H1 (cell line): ENCODE results near the gene NPAT. TPM values are rescaled to one million over a fixed set of nuclear protein-coding genes. Genes with fewer than 3 reads are reported as not detected.

ENCODE experiments used
- CTCF ChIA-PET: fragments of 300-600 bp; sonication (Branson Sonifier 250); formaldehyde crosslinking; loops from one replicate; lab custom pipeline; 2021; ENCODE audit not compliant: partially characterized antibody; lab: Charles Lee
- POLR2A ChIA-PET: fragments of 300-600 bp; sonication (Branson Sonifier 250); formaldehyde crosslinking; loops from one replicate; lab custom pipeline; 2021; ENCODE audit warnings: inconsistent platforms; ENCODE audit not compliant: partially characterized antibody; lab: Charles Lee
- DNase-seq, 2 experiments: peaks; one replicate each; pipeline versions ENCODE4 v3.0.0 to v3.0.0-alpha.2; 2010 to 2022; ENCODE audit warnings: low spot score in 2 of 2, low read depth in 1 of 2, mixed read lengths in 1 of 2
- FAIRE-seq: peaks from 2 replicates; lab custom pipeline; 2011; peaks lifted over from hg19 to GRCh38; lab: Jason Lieb, UNC
- H2AFZ ChIP-seq: 2 replicates; pipeline ENCODE4 v1.8.1; 2012; ENCODE audit warnings: low read length, inconsistent platforms
- H2AK5ac ChIP-seq: 2 replicates; pipeline ENCODE4 v1.6.1; 2013; ENCODE audit warnings: low read depth, low read length
- H2BK120ac ChIP-seq: replicated peaks from 2 replicates; pipeline ENCODE3; 2013; ENCODE audit warnings: low read depth, low read length, inconsistent platforms
- H2BK12ac ChIP-seq: 2 replicates; pipeline ENCODE4 v1.6.1; 2013; ENCODE audit warnings: low read depth, low read length
- H2BK15ac ChIP-seq: 2 replicates; pipeline ENCODE4 v1.6.1; 2013; ENCODE audit warnings: low read length
- H2BK20ac ChIP-seq: 2 replicates; pipeline ENCODE4 v1.6.1; 2013; ENCODE audit warnings: low read length
- H2BK5ac ChIP-seq: 2 replicates; pipeline ENCODE4 v1.6.1; 2013; ENCODE audit warnings: low read depth, low read length
- H3K14ac ChIP-seq: 2 replicates; pipeline ENCODE4 v1.6.1; 2013; ENCODE audit warnings: inconsistent platforms; ENCODE audit not compliant: insufficient read length
- H3K18ac ChIP-seq: 2 replicates; pipeline ENCODE4 v1.6.1; 2013; ENCODE audit warnings: low read length; ENCODE audit errors: extremely low read depth
- H3K23ac ChIP-seq: 2 replicates; pipeline ENCODE4 v1.6.1; 2013; ENCODE audit warnings: inconsistent platforms; ENCODE audit not compliant: insufficient read length
- H3K23me2 ChIP-seq: 2 replicates; pipeline ENCODE4 v1.6.1; 2013; ENCODE audit warnings: low read depth, low read length
- H3K27ac ChIP-seq: 2 replicates; pipeline ENCODE4 v1.6.1; 2011; ENCODE audit warnings: low read depth, low read length, inconsistent platforms
- H3K27me3 ChIP-seq, 4 experiments: replicated peaks in 1 of 4; 1 replicate in 1 of 4; 2 replicates in 3 of 4; pipeline versions ENCODE4 v1.6.1 to v1.8.1; 2011 to 2013; ENCODE audit warnings: low read length in 3 of 4, mild to moderate bottlenecking in 3 of 4, inconsistent platforms in 2 of 4, mixed read lengths in 2 of 4, moderate library complexity in 1 of 4; ENCODE audit not compliant: control insufficient read depth in 3 of 4, insufficient read depth in 3 of 4; ENCODE audit errors: extremely low read depth in 1 of 4
- H3K36me3 ChIP-seq, 4 experiments: 2 replicates each; pipeline versions ENCODE4 v1.6.1 to v1.8.1; 2011 to 2013; ENCODE audit warnings: mild to moderate bottlenecking in 4 of 4, low read length in 3 of 4, moderate library complexity in 2 of 4, control low read depth in 1 of 4, inconsistent platforms in 1 of 4; ENCODE audit not compliant: insufficient read depth in 4 of 4, control insufficient read depth in 2 of 4
- H3K4ac ChIP-seq: replicated peaks from 2 replicates; pipeline ENCODE3; 2013; ENCODE audit warnings: low read length, low read depth, mixed read lengths, inconsistent platforms; ENCODE audit not compliant: insufficient read length
- H3K4me1 ChIP-seq, 4 experiments: replicated peaks in 1 of 4; 1 replicate in 1 of 4; 2 replicates in 3 of 4; pipeline versions ENCODE4 v1.6.1 to v1.8.1; 2011 to 2013; ENCODE audit warnings: low read length in 3 of 4, inconsistent platforms in 2 of 4, mixed read lengths in 1 of 4; ENCODE audit not compliant: insufficient read depth in 4 of 4, control insufficient read depth in 3 of 4
- H3K4me2 ChIP-seq, 2 experiments: 2 replicates each; pipeline versions ENCODE4 v1.6.1 to v1.8.1; 2011 to 2013; ENCODE audit warnings: low read depth in 2 of 2, low read length in 2 of 2, control low read depth in 1 of 2, inconsistent platforms in 1 of 2, mild to moderate bottlenecking in 1 of 2; ENCODE audit not compliant: insufficient read depth in 1 of 2
- H3K4me3 ChIP-seq, 4 experiments: fragments of 200-600, 300-600 bp in 1 of 4; sonication (generic), shearing (Covaris generic), sonication (Bioruptor Twin) in 1 of 4; 2 replicates each; pipeline versions ENCODE4 v1.5.1 to v1.8.1; 2011 to 2016; ENCODE audit warnings: low read length in 4 of 4, low read depth in 3 of 4, control low read depth in 2 of 4, inconsistent platforms in 2 of 4, mild to moderate bottlenecking in 2 of 4, mixed read lengths in 1 of 4, moderate library complexity in 1 of 4; ENCODE audit not compliant: insufficient read depth in 2 of 4; ENCODE audit errors: extremely low read depth in 1 of 4
- H3K56ac ChIP-seq: replicated peaks from 2 replicates; pipeline ENCODE3; 2013; ENCODE audit warnings: low read depth, mild to moderate bottlenecking, mixed read lengths, low read length, inconsistent platforms; ENCODE audit not compliant: insufficient read length
- H3K79me1 ChIP-seq: 2 replicates; pipeline ENCODE4 v1.6.1; 2013; ENCODE audit warnings: low read depth, low read length, control low read depth
- H3K79me2 ChIP-seq, 2 experiments: 2 replicates each; pipeline versions ENCODE4 v1.6.1 to v1.8.1; 2012 to 2013; ENCODE audit warnings: low read length in 2 of 2, mild to moderate bottlenecking in 2 of 2, inconsistent platforms in 1 of 2; ENCODE audit not compliant: insufficient read depth in 2 of 2, control insufficient read depth in 1 of 2
- H3K9ac ChIP-seq, 4 experiments: replicated peaks in 1 of 4; 1 replicate in 1 of 4; 2 replicates in 3 of 4; pipeline versions ENCODE4 v1.6.1 to v1.8.1; 2011 to 2013; ENCODE audit warnings: low read depth in 3 of 4, low read length in 3 of 4, control low read depth in 2 of 4, mild to moderate bottlenecking in 2 of 4, moderate library complexity in 2 of 4, inconsistent platforms in 1 of 4; ENCODE audit errors: extremely low read depth in 1 of 4
- H3K9me3 ChIP-seq, 2 experiments: 2 replicates each; pipeline versions ENCODE4 v1.6.1 to v1.8.1; 2012 to 2013; ENCODE audit warnings: mild to moderate bottlenecking in 2 of 2, moderate library complexity in 2 of 2, control low read depth in 1 of 2, inconsistent platforms in 1 of 2, low read depth in 1 of 2, low read length in 1 of 2, mixed read lengths in 1 of 2; ENCODE audit not compliant: insufficient read depth in 2 of 2
- H4K20me1 ChIP-seq, 2 experiments: replicated peaks in 1 of 2; 2 replicates each; pipeline versions ENCODE3 to v1.8.1; 2011 to 2013; ENCODE audit warnings: inconsistent platforms in 2 of 2, low read length in 2 of 2, mild to moderate bottlenecking in 1 of 2; ENCODE audit not compliant: insufficient read depth in 2 of 2, control insufficient read depth in 1 of 2
- H4K5ac ChIP-seq: 2 replicates; pipeline ENCODE4 v1.6.1; 2013; ENCODE audit warnings: low read length, low read depth, mixed read lengths, inconsistent platforms; ENCODE audit not compliant: insufficient read length
- H4K8ac ChIP-seq: 2 replicates; pipeline ENCODE4 v1.8.0; 2013; ENCODE audit warnings: mild to moderate bottlenecking, moderate library complexity, low read length, inconsistent platforms; ENCODE audit not compliant: insufficient read depth; ENCODE audit errors: extremely low read depth
- H4K91ac ChIP-seq: replicated peaks from 2 replicates; pipeline ENCODE3; 2013; ENCODE audit warnings: low read length, mixed read lengths, inconsistent platforms; ENCODE audit not compliant: insufficient read length
- ASH2L ChIP-seq: fragments of 200-600, 300-600 bp; sonication (generic); IDR thresholded peaks from one replicate; pipeline ENCODE4 v1.7.1; 2017; ENCODE audit warnings: low read length
- CREB1 ChIP-seq: IDR thresholded peaks from 2 replicates; pipeline ENCODE4 v1.6.1; 2012; ENCODE audit warnings: inconsistent platforms
- HDAC2 ChIP-seq, 2 experiments: fragments of 300-600 bp in 1 of 2; sonication (generic) in 1 of 2; IDR thresholded peaks; 2 replicates each; pipeline ENCODE4 v1.6.1; 2011 to 2012; ENCODE audit warnings: low read depth in 2 of 2, low read length in 2 of 2, mild to moderate bottlenecking in 2 of 2, moderate library complexity in 2 of 2, borderline replicate concordance in 1 of 2, inconsistent platforms in 1 of 2
- USF2 ChIP-seq: IDR thresholded peaks from 2 replicates; pipeline ENCODE4 v1.6.1; 2011; ENCODE audit warnings: low read length, improper control_type of control experiment
- polyA plus RNA-seq, 7 experiments: library from polyadenylated mRNA; depleted of rRNA in 3 of 7; stranded (reverse) in 5 of 7; unstranded in 2 of 7; fragments of >200 nt in 5 of 7; fragments of 200-250 nt in 2 of 7; gene quantifications; 1 replicate in 5 of 7; 2 replicates in 1 of 7; 4 replicates in 1 of 7; pipeline versions ENCODE4 v1.2.1 to v1.2.3, GENCODE V29; 2011 to 2013; ENCODE audit warnings: missing spikeins in 2 of 7, mixed read lengths in 2 of 7
- total RNA-seq: library from RNA; stranded (reverse); fragmentation: NEBNext Ultra II Directional; extraction: Animal tissue kit (Norgen Biotek cat#: 25700); gene quantifications from 2 replicates; pipeline ENCODE4 v1.2.1, GENCODE V29; 2021

The NPAT gene
- total and polyA plus RNA-seq, 2 of the 8 experiments (the other 6 are each of a cell fraction or from before 2014, with no cell fraction given) = 4.6 to 23.4 TPM

GRCh38 chr11:108197351-108197750 lies 25.1 kb downstream of the NPAT start:
- no peak for DNase-seq
- Histone ChIP-seq H3K4me1 (peaks cover 0 to 9% (median 2%) of the 10 kb centered on the region in 4 experiments; a peak in 1 of 7 replicates), H3K79me1 (peaks cover 13% of the 10 kb centered on the region; the same call in 1 of the 2 replicates), H2BK120ac (no peak overlapping the region), H4K5ac (no peak overlapping the region), H3K36me3 (peaks cover 2 to 47% (median 16%) of the 10 kb centered on the region in 4 experiments; a peak in 7 of 8 replicates), H3K4me3 (no peak overlapping the region), H3K56ac (no peak overlapping the region), H2BK12ac (no peak overlapping the region), H3K14ac (no peak overlapping the region), H2AK5ac (no peak overlapping the region), H3K9ac (no peak overlapping the region), H3K27me3 (no peaks in the 10 kb centered on the region), H2AFZ (no peak overlapping the region), H3K9me3 (no peaks in the 10 kb centered on the region), H4K91ac (no peak overlapping the region), H4K20me1 (peaks cover 0 to 6% of the 10 kb centered on the region in 2 experiments), H3K23me2 (no peaks in the 10 kb centered on the region), H3K79me2 (peaks cover 0 to 53% of the 10 kb centered on the region in 2 experiments; a peak in 2 of 4 replicates), H3K4ac (no peak overlapping the region), H3K4me2 (no peak overlapping the region), H3K27ac (no peak overlapping the region), H4K8ac (no peak overlapping the region), H2BK20ac (no peak overlapping the region), H3K18ac (no peak overlapping the region), H3K23ac (no peak overlapping the region), H2BK15ac (no peak overlapping the region), H2BK5ac (no peak overlapping the region)
- POLR2A ChIA-PET = interaction anchor here (0.6 to 1.3 kb wide), 2 partner anchors 22 to 111 kb away, joined by 3 read pairs; no protein-coding TSS in a partner anchor
- CTCF ChIA-PET = no interaction called here
- FAIRE-seq = no peak
- TF ChIP-seq ASH2L = no peak
- no peak for TF ChIP-seq CREB1
- no peak for TF ChIP-seq HDAC2 (IDR thresholded peaks at IDR 0.05; ENCODE audit: borderline replicate concordance in 1 of 2, low read depth in 2 of 2, low read length in 2 of 2)
- TF ChIP-seq USF2 = no peak
